Measurements from ENCODE around the gene FOXP1.

DNA sequence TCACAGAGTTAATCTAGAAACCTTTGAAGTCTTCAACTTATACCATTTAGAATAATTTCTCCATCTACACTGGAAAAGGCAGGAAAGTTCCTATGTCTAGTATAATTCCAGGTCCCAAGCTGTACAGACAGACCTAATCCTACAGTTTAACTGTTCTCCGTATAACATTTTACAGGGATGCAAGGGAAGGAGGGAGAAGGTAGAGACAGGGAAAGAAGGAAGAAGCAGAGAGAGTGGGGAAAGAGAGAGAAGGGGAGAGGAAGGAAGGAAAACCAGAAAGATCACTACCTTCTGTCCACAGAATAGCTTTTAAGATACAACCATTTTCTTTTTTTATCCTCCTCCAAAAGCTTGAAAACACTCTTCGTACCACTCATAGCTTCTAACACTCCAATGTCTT is 185.8 kb downstream of the FOXP1 start:
- TF ChIP-seq, protein P1, sequence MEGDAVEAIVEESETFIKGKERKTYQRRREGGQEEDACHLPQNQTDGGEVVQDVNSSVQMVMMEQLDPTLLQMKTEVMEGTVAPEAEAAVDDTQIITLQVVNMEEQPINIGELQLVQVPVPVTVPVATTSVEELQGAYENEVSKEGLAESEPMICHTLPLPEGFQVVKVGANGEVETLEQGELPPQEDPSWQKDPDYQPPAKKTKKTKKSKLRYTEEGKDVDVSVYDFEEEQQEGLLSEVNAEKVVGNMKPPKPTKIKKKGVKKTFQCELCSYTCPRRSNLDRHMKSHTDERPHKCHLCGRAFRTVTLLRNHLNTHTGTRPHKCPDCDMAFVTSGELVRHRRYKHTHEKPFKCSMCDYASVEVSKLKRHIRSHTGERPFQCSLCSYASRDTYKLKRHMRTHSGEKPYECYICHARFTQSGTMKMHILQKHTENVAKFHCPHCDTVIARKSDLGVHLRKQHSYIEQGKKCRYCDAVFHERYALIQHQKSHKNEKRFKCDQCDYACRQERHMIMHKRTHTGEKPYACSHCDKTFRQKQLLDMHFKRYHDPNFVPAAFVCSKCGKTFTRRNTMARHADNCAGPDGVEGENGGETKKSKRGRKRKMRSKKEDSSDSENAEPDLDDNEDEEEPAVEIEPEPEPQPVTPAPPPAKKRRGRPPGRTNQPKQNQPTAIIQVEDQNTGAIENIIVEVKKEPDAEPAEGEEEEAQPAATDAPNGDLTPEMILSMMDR (conservative IDR thresholded peaks at IDR 0.05; ENCODE audit: low read depth, low read length) = no peak
- no peak for TF ChIP-seq EZH2 (IDR thresholded peaks at IDR 0.05; ENCODE audit: borderline replicate concordance, low read depth, low read length, poor library complexity, severe bottlenecking)
